Activated CD8-positive, alpha-beta memory T cell treated with anti-CD3 and anti-CD28 coated beads for 1 hour (primary cell): ENCODE data around the gene BNIP3.

Experiments used
- DNase-seq, 2 donors: peaks; one replicate each; pipeline ENCODE4 v3.0.0-alpha.2; 2020; ENCODE audit warnings: low read depth in 1 of 2; ENCODE audit errors: extremely low read depth in 1 of 2

BNIP3 gene

DNA sequence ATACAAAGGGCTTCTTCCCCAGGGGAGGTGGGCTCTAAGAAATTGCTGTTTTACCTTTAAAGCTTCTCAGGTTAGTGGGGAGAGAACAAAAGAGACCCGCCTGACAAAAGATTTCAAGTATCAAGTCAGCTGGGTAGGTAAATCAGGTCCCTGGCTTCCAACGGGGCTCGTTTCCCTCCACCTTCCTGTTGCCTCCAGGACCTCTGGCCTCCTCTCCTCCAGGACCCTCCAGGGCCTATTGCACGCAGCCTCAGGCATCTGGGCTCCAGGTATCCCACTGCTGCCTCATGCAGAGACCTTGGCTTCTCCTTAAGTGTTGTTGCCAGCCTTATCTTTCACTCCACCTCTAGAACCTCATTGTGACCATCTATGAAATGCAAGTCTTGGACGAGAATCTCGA, 2.9 kb downstream of the BNIP3 start:
- no peak for DNase-seq

DNA sequence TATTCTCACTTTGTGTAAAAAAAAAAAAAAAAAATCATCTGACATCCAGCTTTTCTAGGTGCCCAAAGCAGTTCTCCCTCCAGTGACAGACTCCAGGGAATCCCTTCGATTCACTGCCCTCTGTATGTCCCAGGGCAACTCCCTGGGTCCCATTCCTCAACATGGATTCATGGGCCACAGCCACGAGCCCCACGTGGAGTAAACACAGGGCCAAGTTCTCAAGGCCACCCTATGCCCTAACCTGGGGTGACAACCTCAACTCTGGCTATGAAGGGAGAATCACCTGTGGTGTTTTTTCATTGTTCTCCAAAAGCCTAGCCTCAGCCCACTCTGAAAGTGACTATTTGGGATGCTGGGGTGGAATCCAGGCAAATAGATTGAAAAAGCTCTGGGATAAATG, 3.4 kb downstream of the BNIP3 start:
- DNase-seq = no peak

DNA sequence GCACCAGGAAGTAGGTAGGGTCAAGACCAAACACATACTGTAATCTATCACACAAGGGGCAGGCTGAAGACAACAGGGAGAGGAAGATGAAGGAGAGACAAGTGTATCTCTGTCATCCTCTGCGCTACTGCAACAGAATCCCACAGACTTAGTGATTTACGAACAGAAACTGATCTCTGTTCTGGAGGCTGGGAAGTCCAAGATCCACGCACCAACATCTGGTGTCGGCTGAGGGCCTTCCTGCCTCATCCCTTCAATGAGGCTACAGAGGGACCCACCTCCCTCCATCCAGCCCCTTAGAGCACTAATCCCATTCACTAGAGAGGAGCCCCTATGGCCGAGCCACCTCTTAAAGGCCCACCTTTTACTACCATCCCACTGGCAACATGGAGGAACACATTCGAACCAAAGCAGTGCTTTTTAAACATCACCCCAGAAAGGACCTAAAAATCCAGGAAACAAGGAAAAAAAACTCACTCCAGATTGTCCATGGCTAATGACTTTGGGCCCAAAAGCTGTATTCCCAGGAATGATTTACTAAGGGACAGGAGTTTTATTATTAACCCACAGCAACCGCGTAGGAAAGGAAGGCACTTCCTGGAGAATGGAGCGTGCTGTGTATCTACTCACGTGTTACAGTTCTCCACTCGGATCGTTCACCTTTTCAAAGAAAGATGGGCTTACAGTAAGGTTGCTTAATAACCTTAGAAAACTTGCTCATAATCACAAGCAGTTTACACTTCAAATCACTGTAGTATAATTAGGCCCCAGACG, 4.2 kb downstream of the BNIP3 start:
- DNase-seq = no peak

DNA sequence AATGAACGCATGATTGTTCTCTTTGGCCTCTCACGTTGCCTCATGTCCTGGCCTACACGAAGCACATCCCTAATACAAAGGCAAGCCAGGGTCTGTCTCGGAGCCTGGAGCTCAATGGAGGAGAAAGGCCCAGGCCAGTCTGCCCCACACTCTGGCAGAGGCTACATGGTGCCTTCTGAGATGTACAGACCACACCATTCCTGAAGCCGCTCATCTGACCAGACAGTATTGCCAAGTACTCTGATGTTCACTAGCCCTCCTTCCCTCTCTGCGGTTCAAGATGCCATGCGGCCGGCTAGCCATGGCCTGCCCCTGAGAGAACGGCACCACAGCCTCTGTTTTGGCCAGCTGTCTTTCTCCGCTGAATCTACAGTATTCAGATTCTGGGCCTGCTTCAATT, 5.9 kb downstream of the BNIP3 start:
- DNase-seq = no peak

DNA sequence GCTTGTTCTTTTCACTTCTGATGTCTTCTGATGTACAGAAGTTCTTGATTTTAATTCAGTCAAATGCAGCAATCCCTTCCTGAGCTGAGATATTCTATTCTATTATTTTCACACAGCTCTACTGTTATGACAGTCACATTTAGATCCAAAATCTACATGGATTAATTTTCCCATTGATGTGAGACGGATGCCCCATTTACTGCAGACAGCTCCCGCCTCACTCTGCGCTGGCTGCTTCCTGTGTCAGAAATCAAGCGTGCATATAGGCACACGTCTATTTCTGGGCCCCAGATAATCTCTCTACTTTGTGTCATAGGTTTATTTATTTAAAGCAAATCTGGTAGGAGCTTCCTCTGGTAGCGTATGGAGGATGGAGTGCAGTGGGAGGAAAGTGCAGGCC, 6.7 kb downstream of the BNIP3 start:
- no peak for DNase-seq

DNA sequence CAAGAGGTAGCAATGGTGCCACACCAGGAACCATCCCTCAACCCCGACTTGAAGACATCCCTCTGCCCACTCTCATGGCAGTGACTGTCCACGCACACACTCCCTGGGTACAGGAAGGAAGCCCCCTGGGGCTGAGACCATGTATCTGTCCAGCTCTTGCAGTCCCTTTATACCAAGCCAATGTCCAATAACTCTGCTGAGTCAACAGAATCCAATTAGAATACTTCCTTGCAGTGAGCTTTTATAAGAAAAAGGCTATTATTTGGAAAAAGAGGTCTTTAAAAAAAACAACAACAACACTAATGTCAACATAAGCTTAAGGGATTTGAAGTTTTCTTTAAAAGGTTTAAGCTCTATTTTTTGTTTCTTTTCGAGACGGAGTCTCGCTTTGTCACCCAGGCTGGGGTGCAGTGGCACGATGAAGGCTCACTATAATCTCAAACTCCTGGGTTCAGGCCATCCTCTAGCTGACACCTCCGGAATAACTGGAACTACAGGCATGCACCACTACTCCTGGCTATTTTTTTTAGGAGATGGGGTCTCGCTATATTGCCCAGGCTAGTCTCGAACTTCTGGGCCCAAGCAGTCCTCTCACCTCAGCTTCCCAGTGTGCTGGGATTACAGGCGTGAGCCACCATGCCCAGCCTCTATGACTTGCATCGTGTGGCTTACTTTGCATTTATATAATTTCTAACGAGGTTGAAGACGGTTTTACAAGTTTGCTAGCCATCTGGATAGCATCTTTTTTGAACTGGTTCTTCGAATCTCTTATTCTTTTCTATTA, 7.5 kb downstream of the BNIP3 start:
- no peak for DNase-seq

DNA sequence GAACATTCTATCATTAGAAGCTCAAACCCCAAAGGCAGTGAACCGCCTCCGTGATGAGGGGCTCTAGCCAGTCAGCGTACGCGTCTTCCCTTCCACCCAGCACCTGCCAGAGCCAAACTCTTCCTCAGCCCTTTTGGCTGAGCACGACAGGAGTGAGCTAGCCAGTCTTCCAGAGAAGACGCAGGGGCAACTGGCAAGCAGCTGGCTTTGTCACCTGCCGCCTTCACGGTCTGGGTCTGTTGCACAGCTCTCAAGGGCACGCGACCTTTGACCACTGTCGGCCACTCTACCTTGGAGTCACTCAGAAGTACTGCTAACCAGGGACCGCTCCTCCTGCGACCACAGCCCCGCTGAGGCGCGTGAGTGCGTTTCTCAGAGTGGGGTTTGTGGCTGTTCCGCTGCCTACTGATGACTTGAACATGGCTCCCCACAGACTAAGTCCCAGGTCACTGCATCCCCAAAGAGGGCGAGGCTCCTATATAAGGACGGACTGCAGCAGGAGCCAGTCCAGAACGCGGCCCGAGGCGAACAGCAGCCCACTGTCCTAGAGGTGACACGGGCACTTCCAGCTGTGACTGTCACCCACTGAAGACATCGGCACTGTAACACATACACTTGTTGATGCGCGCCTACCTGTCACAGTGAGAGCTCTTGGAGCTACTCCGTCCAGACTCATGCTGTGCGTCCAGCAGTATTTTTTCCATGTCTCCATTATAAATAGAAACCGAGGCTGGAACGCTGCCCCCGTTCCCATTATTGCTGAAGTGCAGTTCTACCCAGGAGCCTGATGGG, 8.4 kb downstream of the BNIP3 start:
- no peak for DNase-seq

DNA sequence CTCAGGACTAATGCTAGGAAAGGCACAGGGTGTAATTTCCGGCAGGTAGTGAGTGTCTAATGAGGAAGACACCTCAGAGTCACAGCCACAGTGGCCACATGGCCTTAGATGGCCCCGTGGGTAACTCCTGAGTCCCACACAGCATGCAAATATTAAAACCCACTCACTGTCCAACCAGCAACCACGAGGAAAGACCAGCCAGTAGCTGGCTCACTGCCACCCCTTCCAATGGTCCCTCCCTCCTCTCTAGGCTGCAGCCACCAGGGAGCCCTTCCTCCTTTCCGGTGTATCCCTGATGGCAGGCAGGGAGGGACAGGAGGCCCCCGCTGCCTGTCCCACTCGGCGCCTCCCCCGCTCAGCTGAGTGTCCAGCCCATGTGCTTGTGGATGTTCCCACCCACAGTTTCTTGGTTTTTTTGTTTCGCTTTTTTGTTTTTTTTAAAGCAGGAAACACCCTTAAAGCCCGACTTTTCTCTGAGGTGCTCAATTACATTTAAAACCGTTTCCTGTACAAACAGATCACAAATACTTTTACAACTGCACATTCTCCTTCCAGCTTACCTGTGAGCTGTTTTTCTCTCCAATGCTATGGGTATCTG, 9.2 kb downstream of the BNIP3 start:
- no peak for DNase-seq

DNA sequence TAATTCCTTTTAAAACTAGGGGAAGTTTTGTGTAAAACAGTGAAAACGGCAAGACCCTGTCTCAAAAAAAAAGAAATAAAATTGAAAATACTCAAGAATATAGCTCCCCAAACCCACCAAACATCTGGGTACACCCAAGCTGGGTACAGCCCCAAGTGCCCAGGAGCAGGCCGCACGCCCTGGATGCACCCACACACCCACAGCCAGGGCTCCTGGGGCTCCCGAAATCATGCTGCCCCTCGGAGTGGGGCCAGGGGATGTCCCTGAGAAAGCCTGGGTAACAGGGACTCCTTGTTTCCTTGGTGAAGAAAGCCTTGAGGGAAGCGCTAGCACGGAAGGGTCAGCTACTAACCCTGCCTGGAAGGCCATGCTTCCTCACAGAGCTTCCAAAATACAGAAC, 10.1 kb downstream of the BNIP3 start:
- no peak for DNase-seq

DNA sequence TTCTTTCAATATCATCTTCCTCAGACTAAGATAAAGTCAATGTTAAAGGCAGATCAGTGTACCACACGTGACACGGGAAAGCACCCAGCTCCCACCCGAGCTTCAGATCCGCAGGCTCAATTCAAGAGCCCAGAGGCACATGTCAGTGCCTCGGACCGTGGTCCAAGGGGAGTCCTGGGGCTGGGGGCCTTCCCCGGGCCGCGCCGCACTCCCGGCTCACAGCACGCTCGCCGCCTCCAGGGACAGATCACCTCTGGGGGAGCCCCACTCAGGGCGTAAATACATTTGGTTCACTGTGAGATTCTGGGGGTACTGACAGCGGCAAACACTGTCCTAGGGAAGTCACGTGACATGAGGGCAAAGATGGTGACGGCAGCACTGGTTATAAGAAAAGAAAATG, 10.8 kb downstream of the BNIP3 start:
- DNase-seq = no peak

DNA sequence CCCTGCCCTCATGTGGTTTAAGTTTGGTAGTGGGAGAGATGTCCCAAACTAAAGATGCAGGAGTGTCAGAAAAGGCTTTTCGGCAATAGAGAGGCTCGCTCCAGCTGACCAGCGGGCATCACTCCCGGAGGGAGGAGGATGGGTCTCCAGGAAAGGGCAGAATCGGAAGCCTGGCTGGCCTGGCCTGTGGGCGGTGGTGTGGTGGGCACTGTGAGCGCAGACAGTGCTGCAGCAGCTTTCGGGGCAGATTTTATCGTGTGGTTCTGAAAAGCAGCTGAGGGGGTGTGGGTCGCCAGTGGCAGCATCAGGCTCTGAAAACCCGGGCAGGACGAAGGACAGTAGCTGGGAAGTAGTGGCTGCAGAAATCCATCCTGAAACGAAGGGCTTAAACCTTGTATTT, 12.8 kb downstream of the BNIP3 start:
- no peak for DNase-seq

DNA sequence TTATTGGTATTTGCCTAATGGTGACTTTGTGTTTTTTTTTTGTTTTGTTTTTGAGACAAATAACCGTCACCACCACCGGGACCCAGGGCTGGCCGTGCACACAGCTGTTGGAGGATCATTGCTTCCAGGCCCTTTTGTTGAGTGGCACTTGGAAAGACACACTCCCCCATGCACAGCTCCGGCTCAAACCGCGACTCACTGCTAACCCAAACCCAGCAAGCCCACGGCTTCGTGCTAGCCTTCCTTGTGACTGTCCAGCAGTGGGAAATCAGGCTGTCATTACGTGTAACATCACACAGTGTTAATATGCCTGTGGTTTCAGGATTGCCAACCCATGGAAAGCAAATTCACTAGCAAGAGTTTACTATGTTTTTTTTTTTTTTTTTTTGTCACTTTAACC, 17.4 kb downstream of the BNIP3 start:
- DNase-seq = no peak

DNA sequence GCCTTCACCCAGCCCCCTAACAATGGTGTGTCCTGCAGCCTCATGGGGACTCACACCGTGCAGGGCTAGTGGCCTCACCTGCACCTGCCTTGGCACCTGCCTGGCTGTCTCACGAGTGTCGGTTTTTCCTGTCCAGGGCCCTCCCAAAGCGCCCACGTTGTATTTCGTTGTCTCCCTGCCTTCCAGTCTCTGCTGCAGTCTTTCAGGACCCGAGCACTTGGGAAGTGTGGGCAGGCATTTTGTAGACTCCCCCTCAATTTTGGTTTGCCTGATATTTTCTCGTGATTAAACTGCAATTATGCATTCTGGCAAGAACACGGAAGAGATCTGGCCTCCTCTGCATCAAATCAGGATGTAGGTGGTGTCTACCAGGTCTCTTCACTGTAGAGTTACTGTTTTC, 17.9 kb downstream of the BNIP3 start:
- no peak for DNase-seq

DNA sequence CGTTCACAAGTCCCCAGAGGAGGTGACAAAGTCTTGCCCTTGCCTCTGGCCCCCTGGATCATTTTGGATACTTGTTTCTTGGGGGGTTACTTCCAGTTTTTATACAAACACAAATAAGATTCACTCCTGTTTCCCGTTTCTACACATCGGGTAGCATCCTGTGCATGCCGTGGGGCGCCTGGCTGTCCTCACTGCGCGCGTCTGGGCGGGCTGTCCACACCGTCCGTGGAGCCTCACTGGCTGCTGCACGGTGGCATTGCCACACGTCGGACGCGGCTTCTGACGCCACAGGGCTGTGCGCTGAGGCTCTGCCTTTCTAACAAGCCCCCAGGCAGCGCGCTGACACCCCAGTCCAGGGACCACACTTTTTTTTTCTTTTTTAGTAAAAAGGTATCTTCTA, 18.4 kb downstream of the BNIP3 start:
- no peak for DNase-seq

DNA sequence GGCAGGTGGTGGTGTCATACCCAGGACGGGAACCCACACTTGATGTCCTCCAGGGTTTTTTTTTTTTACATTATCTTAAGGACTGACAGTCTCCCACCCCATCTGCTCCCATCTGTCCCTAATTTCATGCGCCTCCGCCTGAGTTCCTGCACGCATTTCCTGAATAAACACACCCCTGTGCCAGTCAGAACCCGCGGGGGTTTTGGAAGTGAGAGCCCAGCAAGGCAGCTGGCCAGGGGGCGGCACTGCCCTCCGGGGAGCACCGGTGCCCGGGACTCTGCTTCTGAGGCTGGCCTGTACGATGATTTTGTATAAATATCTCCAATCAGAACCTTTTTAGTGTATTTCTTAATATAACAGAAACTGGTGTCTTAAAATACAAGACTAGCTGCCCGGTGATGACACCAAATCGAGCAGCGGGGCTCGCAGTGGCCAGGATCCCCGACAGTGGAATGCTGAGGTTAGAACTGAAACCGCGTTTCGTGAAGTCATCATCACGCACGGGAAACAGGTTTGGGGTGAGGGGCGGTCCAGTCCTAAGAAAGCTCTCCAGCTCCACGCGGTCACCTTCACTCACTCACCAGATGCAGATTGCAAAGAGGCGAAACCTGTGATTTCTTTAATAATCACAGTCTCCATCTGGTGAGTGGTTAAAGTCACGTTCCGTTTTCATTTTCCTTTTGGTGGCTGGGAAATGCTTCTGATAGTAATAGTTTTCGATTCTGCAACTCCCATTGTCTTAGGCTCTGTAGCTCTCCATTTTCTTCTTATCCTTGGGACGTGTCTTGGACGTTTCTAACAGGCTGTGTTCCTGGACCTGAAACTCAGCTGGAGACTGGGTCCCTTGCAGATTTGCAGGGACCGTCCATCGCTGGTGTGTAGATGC, 19.7 kb downstream of the BNIP3 start:
- DNase-seq = no peak

DNA sequence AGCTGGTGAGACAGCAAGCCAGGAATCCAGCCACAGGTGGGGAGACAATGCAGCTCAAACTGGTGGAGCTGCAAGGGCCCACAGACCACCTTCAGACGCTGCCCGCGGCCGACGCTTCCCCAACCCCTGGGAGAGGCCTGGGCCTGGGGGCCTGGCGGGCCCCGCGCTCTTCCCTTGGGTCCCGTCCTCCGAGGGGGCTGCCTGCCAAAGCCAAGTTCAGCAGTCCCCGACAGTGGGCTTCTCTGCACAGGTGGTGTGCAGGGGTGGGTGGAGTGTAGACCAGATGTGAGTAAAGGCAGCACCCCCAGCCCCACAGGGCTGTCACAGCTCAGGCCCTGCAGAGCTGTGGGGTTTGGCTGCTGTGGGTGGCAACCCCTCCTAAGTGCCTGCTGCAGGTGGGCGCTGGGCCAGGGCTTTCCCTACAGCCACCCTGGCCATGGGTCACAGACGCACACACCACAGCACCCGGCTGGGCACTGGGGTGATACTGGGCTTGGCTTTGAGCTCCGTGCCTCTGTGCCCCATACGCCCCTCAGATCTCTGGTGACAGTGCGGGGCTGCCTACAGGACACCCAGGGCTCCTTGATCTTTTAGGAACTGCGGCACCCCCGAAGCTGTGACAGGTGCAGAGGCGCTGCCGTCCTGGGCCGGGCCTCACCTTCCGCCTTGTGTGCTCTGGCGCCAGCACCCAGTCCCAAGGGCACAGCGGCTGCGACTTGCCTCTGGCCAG, 20.5 kb downstream of the BNIP3 start:
- no peak for DNase-seq

DNA sequence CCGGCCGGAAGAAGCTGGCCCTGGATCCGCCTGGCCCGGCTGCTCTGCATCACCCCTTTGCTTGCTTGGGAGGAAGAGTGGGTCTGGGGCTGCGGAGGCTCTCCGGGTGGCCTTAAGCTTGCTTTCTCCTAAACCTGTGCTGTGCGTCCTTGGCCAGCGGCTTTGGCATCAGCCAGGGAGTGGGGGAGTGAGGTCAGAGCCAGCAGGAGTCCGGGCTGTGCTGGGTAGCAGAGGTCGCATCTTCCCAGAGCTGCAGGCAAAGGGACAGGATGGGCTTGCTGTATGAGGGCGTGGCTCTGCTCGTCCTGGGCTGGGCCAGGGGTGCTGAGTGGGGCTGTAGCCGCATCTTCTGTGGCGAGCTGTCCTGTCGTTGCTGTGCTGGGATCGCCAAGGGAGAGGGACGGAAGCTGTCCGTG, 21.1 kb downstream of the BNIP3 start:
- no peak for DNase-seq

DNA sequence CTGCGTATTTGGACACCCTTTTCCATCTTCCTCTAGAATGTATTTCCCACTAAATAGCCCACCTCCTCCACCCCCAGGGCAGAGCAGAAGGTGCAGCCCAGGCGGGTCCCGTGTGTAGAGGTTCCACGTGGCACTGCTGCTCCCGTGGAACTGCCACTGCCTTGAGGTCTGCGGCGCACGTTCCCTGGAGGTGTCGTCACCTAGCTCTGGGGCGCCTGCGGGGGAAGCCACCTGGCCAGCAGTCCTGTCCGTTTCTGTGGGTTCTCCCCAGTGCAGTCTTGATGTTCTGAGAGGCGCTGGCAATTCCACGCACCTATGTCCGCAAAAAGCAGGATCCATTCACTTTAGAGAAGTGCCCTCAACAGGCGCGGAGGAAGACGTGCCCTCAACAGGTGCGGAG, 21.9 kb downstream of the BNIP3 start:
- no peak for DNase-seq

DNA sequence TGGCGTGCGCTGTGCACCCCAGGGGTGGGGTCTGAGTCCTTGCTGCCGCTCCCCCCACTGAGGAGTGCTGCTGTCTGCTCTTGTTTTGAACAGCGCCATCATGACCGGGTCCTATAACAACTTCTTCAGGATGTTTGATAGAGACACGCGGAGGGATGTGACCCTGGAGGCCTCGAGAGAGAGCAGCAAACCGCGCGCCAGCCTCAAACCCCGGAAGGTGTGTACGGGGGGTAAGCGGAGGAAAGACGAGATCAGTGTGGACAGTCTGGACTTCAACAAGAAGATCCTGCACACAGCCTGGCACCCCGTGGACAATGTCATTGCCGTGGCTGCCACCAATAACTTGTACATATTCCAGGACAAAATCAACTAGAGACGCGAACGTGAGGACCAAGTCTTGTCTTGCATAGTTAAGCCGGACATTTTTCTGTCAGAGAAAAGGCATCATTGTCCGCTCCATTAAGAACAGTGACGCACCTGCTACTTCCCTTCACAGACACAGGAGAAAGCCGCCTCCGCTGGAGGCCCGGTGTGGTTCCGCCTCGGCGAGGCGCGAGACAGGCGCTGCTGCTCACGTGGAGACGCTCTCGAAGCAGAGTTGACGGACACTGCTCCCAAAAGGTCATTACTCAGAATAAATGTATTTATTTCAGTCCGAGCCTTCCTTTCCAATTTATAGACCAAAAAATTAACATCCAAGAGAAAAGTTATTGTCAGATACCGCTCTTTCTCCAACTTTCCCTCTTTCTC, 26.0 kb downstream of the BNIP3 start:
- no peak for DNase-seq
